C4-2B (cell line): ENCODE results near the gene ADISSP.

Source experiments
- CTCF ChIP-seq: fragments of 450-650 bp; conservative IDR thresholded peaks from 2 replicates; pipeline ENCODE4 v1.5.1; 2017; ENCODE audit warnings: mild to moderate bottlenecking
- ZFX ChIP-seq: fragments of 450-650 bp; IDR thresholded peaks from 2 replicates; pipeline ENCODE4 v1.6.1; 2017

- TF ChIP-seq CTCF (no peak), ZFX (no peak)
These were observed 33.3 kb upstream of the ADISSP start for GRCh38 chr20:3800878-3801260.
